ENCODE results near the gene NPM3. TPM values are rescaled to one million over a fixed set of nuclear protein-coding genes. Genes with fewer than 3 reads are reported as not detected.

NPM3 gene, protein sequence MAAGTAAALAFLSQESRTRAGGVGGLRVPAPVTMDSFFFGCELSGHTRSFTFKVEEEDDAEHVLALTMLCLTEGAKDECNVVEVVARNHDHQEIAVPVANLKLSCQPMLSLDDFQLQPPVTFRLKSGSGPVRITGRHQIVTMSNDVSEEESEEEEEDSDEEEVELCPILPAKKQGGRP
- 149 and 151 TPM in 2 replicates for total RNA-seq

DNA sequence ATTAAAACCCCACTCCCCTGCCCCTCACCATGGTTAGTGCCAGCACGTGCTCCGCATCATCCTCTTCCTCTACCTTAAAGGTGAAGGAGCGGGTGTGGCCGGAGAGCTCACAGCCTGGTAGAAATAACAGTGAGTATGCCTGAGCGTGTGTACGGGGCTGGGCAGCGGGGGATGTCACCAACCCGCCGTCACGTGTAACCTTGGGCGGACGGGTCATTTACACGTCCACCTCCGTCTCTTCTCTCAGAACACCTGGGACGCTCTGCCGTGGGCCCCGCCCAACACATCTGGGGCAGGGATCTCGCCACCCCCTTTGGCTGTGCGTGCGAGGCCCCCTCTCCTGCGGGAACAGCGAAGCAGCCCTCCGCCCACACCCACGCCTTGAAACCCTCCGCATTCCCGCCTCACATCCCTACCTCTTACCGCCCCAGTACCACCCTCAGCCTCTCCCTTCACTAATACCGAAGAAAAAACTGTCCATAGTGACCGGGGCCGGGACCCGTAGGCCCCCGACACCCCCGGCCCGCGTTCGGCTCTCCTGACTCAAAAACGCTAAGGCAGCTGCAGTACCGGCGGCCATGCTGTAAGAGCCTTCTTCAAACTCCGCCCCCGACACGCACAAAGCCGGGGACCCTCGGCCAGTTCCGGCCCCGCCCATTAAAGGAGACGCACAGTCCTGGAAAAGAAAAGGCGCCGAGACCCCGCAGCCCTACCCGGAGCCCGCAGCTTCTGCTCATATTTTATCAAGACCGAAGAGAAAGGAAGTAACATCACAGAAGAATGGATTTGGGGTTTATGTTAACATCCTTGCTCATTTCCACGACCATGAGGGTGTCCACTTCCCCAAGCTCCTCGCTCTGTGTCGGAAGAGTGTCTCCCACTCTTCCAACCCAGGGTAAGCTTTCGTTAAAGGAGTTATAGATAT, at the start of gene NPM3:
NPM3 (minus strand) TSS at position 636 of the 925 bp plus-strand sequence; CDS start at position 580, 56 bp downstream.
- Mint-ChIP-seq H3K27ac (peak within 1 kb of the TSS; percentile 99), H3K4me1 (ENCODE audit: low read depth) (peaks cover 59% of the 10 kb centered on the region), H3K4me3 (peak within 1 kb of the TSS; percentile 100), H3K27me3 (ENCODE audit: insufficient read depth) (peaks cover 5% of the 10 kb centered on the region), H3K36me3 (ENCODE audit: low read depth) (peaks cover 33% of the 10 kb centered on the region), H3K9me3 (no peaks in the 10 kb centered on the region)
- DNase-seq (ENCODE audit: low spot score) = peak; percentile 78
- intact Hi-C loops (cut with micrococcal nuclease) = loop anchor here (1.0 to 10.0 kb wide), 6 partner anchors 35 to 786 kb away; partner anchors contain the start of genes BTRC, DPCD, KAZALD1 and LZTS2

- no peak for DNase-seq (ENCODE audit: low spot score)
- Mint-ChIP-seq H3K4me3 (no peak overlapping the region), H3K36me3 (ENCODE audit: low read depth) (peaks cover 2% of the 10 kb centered on the region), H3K9me3 (no peaks in the 10 kb centered on the region), H3K27ac (no peak overlapping the region), H3K27me3 (ENCODE audit: insufficient read depth) (no peaks in the 10 kb centered on the region), H3K4me1 (ENCODE audit: low read depth) (peaks cover 56% of the 10 kb centered on the region)
- intact Hi-C loops (cut with micrococcal nuclease) = loop anchor here (5.0 kb wide), 1 partner anchor 880 kb away; the partner anchor contains the start of genes ARL3 and SFXN2
Observed at GRCh38 chr10:101832325-101832771, 49.1 kb upstream of the NPM3 start.

DNA sequence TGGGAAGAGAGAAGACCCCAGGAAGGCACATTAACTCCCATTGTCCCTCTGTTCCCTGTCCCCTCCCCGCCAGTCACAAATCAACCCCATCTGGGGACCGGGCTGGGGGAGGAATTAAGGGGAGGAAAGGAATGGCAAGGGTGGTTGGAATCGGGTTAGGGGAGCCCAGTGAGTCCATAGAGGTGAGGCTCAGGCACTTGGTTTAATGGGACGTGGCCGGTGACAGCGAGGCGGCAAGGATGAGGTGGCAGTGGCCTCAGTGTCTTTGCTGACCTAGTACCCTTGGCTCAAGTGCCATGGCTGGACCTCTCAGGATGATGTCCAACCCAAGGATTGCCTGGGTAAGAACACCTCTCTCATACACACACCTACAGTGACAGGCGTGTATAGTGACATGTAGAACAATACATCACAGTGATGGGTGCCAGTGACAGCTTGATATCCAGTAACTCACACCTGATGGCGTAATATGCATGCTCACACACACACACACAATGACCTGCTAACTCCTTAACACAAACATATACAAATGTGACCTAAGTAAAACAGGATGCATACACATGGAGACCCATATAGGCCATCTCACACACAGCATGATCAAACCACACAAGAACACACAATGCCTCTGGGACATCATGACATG, 48.0 kb upstream of the NPM3 start:
- peak overlapping the region; percentile 94 for H3K27ac Mint-ChIP-seq
- H3K27me3 Mint-ChIP-seq (ENCODE audit: insufficient read depth) = no peaks in the 10 kb centered on the region
- DNase-seq (ENCODE audit: low spot score) = no peak
- peaks cover 7% of the 10 kb centered on the region for H3K36me3 Mint-ChIP-seq (ENCODE audit: low read depth)
- no peaks in the 10 kb centered on the region for H3K9me3 Mint-ChIP-seq
- peak overlapping the region; percentile 79 for H3K4me3 Mint-ChIP-seq
- intact Hi-C loops (cut with micrococcal nuclease) = loop anchor here (1.0 to 5.0 kb wide), 2 partner anchors 8 to 881 kb away; partner anchors contain the start of genes ARL3 and SFXN2
- H3K4me1 Mint-ChIP-seq (ENCODE audit: low read depth) = peaks cover 56% of the 10 kb centered on the region

DNA sequence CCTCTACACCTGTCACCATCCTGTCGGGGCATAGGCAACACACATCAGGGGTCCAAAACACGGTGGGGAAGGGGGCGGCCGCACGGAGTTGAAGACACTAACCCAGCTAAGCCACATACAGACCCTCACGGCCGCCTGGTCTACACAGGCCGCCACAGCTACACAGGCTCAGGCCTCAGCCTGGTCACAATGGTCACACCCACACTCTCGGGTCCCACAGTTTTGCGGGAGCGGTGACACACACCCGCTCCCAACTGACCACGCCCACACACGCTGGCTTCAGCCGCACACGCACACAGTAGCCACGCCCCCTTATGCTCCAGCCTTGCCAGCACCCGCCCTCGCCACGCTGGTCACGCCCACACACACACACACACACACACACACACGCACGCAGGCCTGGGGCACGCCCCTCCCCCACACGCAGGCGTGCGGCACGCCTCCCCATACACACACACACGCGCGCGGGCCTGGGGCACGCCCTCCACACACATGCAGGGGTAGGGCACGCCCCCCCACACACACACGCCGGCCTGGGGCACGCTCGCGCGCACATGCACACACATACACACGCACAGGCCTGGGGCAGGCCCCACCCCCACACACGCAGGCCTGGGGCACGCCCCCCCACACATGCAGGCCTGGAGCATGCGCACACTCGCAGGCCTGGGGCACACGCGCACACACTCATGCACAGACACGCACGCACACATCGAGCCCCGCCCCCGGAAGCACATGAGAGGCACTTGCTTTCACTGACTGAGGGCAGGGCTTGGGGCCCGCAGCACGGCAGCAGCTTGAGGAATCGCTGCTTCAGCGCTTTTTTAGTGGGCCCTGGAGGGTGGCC, 47.3 kb upstream of the NPM3 start:
- intact Hi-C loops (cut with micrococcal nuclease) = loop anchor here (1.0 to 5.0 kb wide), 5 partner anchors 9 to 882 kb away; partner anchors contain the start of genes ARL3, NPM3, OGA and SFXN2
- Mint-ChIP-seq H3K36me3 (ENCODE audit: low read depth) (peaks cover 7% of the 10 kb centered on the region), H3K9me3 (no peaks in the 10 kb centered on the region), H3K4me3 (peak overlapping the region; percentile 79), H3K4me1 (ENCODE audit: low read depth) (peaks cover 51% of the 10 kb centered on the region), H3K27me3 (ENCODE audit: insufficient read depth) (no peaks in the 10 kb centered on the region), H3K27ac (peak overlapping the region; percentile 94)
- peak; percentile 85 for DNase-seq (ENCODE audit: low spot score)

GRCh38 chr10:101829561-101830315, 46.5 kb upstream of the NPM3 start:
- Mint-ChIP-seq H3K9me3 (no peaks in the 10 kb centered on the region), H3K36me3 (ENCODE audit: low read depth) (peaks cover 6% of the 10 kb centered on the region), H3K4me1 (ENCODE audit: low read depth) (peaks cover 45% of the 10 kb centered on the region), H3K27ac (peak overlapping the region; percentile 94), H3K4me3 (peak overlapping the region; percentile 79), H3K27me3 (ENCODE audit: insufficient read depth) (no peaks in the 10 kb centered on the region)
- intact Hi-C loops (cut with micrococcal nuclease) = loop anchor here (1.0 to 5.0 kb wide), 4 partner anchors 11 to 883 kb away; partner anchors contain the start of genes ARL3, NPM3, OGA and SFXN2
- DNase-seq (ENCODE audit: low spot score) = peak; percentile 43

- peak overlapping the region; percentile 4 for H3K4me3 Mint-ChIP-seq
- DNase-seq (ENCODE audit: low spot score) = no peak
- H3K27me3 Mint-ChIP-seq (ENCODE audit: insufficient read depth) = no peaks in the 10 kb centered on the region
- no peak overlapping the region for H3K27ac Mint-ChIP-seq
- H3K4me1 Mint-ChIP-seq (ENCODE audit: low read depth) = peaks cover 37% of the 10 kb centered on the region
- peaks cover 5% of the 10 kb centered on the region for H3K36me3 Mint-ChIP-seq (ENCODE audit: low read depth)
- intact Hi-C loops (cut with micrococcal nuclease) = no loop called here
- H3K9me3 Mint-ChIP-seq = no peaks in the 10 kb centered on the region
Observed at GRCh38 chr10:101828766-101829551, 45.7 kb upstream of the NPM3 start.

DNA sequence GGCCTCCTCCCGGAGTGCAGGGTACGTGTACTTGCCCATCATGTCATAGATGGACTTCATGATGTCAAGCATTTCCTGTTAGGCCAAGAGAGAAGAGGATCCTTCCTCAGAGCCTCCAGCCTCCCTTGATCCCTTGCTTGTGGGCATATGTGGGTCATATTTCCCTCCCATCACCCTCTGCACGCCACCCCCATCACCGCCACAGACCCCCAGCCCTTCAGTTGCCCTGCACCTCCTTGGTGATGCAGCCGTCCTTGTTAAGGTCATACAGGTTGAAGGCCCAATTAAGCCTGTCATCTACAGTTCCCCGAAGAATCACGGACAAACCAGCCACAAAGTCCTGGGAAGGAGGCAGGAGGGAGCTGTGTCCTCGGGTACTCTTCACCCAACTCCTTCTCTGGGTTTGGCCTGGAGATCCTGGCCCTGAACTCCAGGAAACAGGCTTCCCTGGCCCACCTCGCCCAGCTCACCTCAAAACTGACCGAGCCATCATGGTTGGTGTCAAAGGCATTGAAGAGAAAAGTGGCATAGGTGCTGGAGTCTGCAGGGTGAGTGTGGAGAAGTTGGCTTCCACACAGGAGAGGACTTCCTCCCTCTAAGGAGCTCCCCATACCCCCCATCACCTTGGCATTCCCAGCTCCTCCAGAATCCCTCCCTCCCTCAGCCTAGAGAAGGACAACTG, 44.8 kb upstream of the NPM3 start:
- H3K27me3 Mint-ChIP-seq (ENCODE audit: insufficient read depth) = no peaks in the 10 kb centered on the region
- intact Hi-C loops (cut with micrococcal nuclease) = no loop called here

GRCh38 chr10:101826852-101827434, 43.7 kb upstream of the NPM3 start:
- Mint-ChIP-seq H3K27ac (peak overlapping the region; percentile 28), H3K4me3 (no peak overlapping the region), H3K27me3 (ENCODE audit: insufficient read depth) (no peaks in the 10 kb centered on the region), H3K9me3 (no peaks in the 10 kb centered on the region), H3K36me3 (ENCODE audit: low read depth) (peaks cover 7% of the 10 kb centered on the region), H3K4me1 (ENCODE audit: low read depth) (peaks cover 23% of the 10 kb centered on the region)
- intact Hi-C loops (cut with micrococcal nuclease) = no loop called here
- DNase-seq (ENCODE audit: low spot score) = no peak

More for the DNA sequence above, 44.8 kb upstream of the NPM3 start:
- no peaks in the 10 kb centered on the region for H3K9me3 Mint-ChIP-seq
- peaks cover 5% of the 10 kb centered on the region for H3K36me3 Mint-ChIP-seq (ENCODE audit: low read depth)
- peaks cover 28% of the 10 kb centered on the region for H3K4me1 Mint-ChIP-seq (ENCODE audit: low read depth)
- no peak for DNase-seq (ENCODE audit: low spot score)
- no peak overlapping the region for H3K27ac Mint-ChIP-seq
- H3K4me3 Mint-ChIP-seq = no peak overlapping the region

GRCh38 chr10:101824736-101825135, 41.5 kb upstream of the NPM3 start:
- Mint-ChIP-seq H3K4me1 (ENCODE audit: low read depth) (peaks cover 11% of the 10 kb centered on the region), H3K36me3 (ENCODE audit: low read depth) (peaks cover 11% of the 10 kb centered on the region), H3K27ac (no peak overlapping the region), H3K9me3 (no peaks in the 10 kb centered on the region), H3K27me3 (ENCODE audit: insufficient read depth) (no peaks in the 10 kb centered on the region), H3K4me3 (no peak overlapping the region)
- intact Hi-C loops (cut with micrococcal nuclease) = no loop called here
- no peak for DNase-seq (ENCODE audit: low spot score)

All from activated T-helper 1 cell treated with anti-CD3 and anti-CD28 coated beads, Interleukin-12 subunit alpha, Interleukin-12 subunit beta, Interleukin-2, Interleukin-4 antibody, amounts not matched to agents 30 ng/mL and 10 ng/mL and 1 ng/mL, durations not matched to agents 14 hours and 24 hours and 36 hours (primary cell).